NCI-H2227 (cell line): ENCODE results near the gene SERPINA12.

Experiments
- DNase-seq: peaks from one replicate; lab custom pipeline; 2025; ENCODE audit not compliant: unreplicated experiment; lab: John Stamatoyannopoulos, UW

Gene SERPINA12

DNA sequence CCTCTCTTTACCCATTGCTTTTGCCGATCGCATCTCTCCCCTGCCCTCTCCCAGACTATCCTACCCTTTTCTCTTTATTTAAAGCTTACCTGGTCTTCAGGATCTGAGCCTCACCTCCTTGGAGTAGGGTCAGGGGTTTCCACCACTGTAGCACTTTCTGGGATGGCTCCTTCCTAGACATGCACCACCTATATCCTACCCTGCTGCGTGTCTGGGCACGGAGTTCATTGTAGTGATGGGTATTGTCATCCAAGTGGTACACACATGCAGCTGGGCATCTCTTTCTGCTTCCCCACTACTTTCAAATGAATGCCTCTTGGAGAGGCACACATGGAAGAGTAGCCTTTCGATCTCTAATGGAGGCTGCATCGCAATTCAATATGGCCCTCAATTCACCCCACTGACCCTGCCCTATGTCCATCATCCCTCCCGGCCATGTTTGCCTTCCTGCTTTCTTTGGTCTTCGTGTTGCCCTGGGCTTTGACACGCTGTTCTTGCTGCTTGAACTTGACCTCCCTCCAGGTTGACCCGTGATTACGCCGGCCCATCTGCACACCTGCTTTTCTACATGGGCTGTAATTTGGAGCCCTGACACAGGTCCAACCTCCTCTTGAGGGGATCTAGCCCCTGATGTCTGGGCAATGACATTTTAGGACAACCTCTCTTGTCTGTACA, 67.6 kb downstream of the SERPINA12 start:
- DNase-seq = no peak

DNA sequence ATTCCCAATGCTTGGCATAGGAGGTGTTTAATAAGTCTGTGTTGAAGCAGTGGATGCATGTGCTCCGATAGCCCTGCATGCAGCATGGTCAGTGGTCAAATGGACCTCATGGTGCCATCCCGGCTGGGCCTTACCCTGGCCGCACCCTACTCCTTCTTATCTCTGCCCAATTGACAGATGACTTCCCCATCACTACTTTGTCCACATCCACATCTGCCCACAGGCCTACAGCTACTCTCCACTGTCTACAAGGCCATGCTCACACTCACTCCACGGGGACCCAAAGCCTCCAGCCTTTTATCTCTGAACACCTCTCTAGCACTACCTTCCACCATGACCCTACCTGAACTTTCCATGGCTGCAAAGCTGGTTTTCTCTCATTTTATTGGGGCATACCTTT, 68.1 kb downstream of the SERPINA12 start:
- no peak for DNase-seq

DNA sequence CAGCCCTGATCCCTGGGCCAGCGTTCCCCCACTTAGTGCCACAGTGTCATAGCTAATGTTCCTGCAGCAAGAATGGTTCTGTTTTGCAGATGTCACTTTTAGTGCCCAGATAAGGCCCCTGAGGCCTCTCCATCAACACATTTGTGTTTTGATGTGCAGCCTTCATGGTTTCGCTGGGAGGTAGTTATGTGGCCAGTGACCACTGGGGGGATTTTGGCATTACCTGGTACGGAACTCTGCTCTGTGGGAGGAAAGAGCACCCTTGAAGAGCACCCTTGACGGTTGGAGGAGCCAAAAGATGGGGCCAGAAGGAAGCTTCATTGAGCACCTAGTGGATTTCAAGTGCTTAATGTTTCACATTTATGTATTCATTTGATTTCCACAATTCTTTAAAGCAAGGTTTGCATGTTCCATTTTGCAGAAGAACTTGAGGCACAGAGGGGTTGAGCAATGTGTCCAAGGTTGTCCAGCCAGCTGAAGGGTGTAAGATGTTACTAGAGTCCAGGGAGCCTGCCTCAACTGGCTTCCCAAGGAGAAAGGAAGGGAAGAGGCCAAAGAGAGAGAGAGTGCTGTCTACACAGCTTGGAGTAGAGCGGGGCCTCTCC, 69.7 kb downstream of the SERPINA12 start:
- DNase-seq = no peak
